HG02588 (cell line): ENCODE measurements around the gene SMARCA2.

Experiments
- ATAC-seq: cut with Tn5 transposase; IDR thresholded peaks from one replicate; pipeline ENCODE4 v1.9.1; 2021; ENCODE audit warnings: mild to moderate bottlenecking, moderate library complexity; ENCODE audit not compliant: unreplicated experiment

SMARCA2 gene

DNA sequence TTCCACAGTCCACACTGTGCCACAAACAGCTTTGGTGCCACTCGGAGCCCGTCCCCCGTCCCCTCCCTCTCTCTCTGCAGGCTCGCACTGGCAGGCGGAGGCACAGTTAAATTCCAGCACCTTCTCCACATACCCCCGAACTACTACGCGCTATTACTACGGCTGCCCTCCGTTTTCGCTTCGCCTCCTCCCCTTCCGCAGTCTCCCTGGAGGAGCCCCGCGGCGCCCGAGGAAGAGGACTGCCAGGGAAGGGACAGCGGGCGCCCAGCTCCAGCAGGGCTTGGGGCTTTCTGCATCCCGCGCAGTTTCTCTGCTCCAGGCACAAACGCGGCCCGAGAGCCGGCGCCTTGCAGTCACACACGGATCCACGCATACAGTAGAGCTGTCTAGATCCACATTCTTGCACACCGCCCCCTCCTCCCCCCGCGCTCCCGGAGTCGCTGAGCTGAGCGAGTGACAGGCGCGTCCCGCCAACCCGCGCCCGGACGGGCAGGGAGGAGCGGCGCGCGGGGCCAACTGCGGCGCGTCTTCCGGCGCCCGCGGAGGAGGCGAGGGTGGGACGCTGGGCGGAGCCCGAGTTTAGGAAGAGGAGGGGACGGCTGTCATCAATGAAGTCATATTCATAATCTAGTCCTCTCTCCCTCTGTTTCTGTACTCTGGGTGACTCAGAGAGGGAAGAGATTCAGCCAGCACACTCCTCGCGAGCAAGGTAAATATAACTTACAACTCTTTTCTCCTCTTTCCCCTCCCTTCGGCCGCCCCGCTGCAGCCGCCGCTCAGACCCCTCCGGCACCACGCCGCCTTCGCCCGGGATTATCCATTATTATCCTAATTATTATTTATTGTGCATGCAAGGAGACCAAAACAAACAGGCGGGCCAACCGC lies at the start of gene SMARCA2:
Gene SMARCA2 (plus strand): TSS at position 652 of the 885 bp plus-strand sequence. CDS start 13,676 bp downstream, outside the sequence.
- ATAC-seq: peak; percentile 77

DNA sequence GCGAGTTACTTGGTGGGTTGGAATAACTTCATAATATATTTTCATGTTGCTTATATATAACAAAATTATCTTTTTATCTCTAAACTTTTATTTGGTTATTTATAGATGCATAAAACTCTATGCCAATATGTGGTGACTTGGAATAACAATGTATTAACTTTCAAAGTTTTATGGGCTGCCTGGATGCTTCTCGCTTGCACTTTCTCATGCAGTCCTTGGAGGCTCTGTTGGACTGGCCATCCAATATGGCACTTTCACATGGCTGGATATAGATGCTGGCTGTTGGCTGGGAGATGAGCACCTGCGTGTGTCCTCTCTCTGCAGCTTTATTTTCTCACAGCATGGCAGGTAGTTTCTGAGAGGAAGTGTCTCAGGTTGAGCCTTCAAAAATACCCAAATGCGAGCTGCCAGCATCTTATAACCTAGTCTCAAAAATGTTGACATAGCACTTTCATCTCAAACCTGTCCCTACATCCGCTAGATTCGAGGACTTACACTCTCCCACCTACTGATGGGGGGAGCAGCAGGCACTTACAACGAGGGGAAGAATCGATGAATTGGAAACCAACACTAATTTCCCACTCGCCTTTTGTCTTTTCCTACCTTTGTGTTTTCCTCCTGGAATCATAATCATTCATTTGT lies 48.3 kb upstream of the SMARCA2 start:
- no peak for ATAC-seq

DNA sequence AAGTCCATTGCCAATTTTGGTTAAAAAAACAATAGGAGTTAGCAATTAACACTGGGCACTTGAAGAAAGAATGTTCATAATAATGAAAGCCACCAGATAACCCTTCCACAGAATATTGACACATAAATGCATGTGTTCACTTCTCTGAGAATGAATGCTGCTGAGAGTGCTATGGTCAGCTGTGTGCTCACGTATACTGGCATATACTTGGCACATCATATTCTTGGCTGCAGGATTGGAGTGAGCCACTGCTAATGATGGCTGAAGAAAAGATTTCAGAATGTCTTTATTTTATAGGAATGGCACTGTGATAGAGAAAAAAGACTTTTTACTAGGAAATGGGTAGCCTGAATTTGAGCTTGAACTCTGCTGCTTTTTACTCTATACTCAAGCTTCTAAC lies 46.0 kb upstream of the SMARCA2 start:
- ATAC-seq: no peak

DNA sequence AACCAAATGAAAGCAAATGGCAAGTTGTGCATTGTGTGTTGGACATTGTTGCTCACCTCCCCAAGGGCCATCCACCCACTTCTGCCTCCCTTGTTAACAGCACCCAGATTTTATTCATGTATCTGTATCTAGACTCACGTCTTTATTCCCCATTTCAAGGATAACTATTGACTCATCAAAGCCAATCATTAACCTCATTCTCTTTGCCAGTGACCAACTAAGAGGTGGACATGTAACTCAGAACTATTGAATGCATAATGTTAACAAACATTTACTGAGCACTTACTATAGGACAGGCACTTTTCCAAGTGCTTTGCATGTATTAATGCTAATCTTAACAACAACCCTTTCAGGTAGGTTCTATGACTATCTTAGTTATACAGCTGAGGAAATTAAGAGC lies 45.2 kb upstream of the SMARCA2 start:
- no peak for ATAC-seq

DNA sequence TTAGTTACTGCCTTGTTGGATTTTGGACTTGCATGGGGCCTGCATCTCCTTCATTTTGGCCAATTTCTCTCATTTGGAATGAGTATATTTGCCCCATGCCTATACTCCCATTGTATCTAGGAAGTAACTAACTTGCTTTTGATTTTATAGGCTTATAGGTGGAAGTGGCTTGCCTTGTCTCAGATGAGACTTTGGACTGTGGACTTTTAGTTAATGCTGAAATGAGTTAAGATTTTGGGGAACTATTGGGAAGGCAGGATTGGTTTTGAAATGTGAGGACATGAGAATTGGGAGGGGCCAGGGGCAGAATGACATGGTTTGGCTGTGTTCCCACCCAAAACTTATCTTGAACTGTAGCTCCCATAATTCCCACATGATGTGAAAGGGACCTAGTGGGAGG lies 42.5 kb upstream of the SMARCA2 start:
- no peak for ATAC-seq

DNA sequence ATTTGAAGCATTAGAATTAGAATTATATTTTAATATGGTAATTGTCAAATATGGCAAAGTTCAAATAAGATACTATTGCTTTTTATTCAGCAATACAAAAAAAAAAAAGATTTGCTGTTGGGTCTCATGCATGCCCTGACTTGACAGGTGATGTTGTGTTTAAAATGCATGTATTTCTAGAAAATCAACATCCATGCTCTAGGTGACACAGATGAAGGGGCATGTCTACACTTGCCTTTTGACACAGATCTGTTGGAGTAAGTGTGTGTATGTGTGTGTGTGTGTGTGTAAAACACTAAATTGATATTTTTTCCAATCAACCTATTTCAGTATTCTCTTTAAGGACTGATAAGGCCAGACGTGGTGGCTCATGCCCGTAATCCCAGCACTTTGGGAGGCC lies 38.1 kb upstream of the SMARCA2 start:
- ATAC-seq: no peak

DNA sequence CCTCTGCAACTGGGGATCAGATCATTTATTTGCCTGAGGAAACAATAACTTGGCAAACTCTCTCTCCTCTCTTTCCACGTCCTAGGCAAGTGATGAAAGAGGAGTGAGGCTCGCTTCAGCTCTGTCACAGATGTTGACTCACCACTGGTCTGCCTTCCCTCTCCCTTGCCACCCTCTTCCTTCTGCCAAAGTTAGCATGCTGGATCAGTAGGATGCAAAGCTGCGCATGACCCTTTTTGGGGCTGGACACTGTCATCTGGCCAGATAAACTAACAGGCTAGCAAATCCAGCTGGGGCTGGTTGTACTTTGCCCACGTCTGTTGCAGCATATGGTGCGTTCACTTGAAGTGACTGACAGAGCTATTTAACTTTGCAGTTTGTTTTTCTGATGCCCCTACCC lies 36.2 kb upstream of the SMARCA2 start:
- no peak for ATAC-seq

DNA sequence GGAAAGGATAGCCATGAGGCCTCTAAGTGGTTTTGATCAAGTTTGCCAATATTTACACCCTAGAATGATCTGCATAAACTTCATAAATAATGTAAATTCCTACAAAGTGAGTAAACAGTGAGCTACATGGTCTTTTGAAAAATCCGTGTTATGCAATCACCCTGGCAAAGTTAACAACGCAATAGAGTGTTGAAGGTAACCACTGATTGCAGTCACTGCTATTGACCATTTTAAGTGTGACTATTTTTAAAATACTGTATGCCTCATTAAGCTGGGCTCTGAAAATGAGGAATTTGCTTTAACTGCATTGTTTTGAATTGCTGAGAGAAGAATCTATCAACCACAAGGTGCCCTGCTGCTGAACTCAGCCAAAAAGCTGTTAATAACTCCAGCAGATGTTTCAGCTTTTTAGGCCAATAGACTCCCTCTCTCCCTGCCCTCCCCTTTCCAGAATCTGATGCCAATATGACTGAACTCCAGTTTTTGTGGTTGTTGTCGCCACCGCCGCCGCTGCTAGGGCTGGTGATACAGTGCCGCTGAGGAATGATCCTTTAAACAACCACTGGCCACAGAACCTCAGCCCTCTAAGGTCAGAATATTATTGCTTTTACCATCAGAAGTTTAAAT lies 35.3 kb upstream of the SMARCA2 start:
- ATAC-seq: no peak

DNA sequence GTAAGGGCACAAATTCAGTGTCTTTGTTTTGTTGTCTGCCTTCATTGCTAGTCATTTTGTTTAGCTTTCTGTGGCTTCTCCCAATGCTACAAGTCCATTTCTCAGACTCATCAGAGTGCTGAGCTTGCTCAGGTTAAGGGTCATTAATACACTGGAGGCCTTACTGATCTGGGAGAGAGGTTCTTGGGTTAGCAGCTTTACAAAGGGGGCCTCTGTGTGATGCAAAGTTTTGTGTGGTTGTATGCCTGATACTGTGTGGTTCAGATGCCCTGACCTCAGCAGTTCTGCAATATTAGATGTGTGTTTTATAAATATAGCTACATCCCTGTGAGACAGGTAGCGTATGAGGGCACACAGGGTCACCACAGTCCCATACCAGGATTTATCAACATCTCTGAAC lies 34.8 kb upstream of the SMARCA2 start:
- no peak for ATAC-seq

DNA sequence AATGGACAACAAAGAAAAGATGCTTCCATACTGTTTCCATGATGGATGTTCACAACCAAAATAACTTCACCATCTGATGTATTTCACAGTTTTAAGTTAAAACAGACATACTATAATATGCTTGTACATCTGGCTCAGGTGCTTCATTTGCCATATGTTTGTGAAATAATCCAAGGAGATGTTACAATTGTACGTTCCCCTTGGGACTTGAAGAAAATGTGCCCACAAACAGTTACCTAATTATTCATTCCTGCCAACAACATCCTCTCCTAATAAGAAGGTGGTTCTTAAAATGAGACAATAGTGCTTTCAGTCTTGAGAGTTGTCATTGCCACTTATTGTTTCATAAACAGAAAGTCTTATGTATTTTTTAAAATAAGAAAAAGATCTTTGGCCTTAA lies 33.1 kb upstream of the SMARCA2 start:
- ATAC-seq: no peak

DNA sequence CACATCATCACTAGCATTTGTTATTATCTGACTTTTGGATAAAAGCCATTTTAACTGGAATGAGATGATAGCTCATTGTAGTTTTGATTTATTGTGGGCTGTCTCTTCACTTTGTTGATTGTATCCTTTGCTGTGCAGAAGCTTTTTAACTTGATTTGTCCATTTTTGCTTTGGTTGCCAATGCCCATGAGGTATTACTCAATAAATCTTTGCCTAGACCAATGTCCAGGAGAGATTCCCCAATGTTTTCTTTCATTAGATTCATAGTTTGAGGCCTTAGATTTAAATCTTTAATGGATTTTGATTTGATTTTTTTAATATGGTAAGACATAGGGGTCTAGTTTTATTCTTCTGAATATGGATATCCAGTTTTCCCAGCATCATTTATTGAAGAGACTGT lies 28.8 kb upstream of the SMARCA2 start:
- ATAC-seq: no peak

DNA sequence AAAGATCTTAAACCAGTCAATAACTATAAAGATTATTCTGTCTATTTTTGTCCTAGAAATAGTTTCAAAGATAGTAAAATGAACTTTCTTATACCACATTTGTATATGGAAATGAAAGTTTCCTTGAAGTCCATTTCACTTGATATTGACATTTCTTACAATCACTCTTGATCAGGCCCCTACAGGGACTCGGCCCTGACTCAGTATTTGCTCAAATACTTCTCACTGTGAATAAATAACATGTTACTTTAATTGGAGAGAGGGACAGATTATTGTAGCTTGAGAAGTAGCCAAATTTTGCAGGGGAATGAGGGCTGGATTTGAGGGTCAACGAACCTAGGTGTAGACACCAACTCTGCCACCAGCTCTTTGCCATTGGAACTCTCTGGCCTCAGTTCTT lies 25.6 kb upstream of the SMARCA2 start:
- no peak for ATAC-seq

DNA sequence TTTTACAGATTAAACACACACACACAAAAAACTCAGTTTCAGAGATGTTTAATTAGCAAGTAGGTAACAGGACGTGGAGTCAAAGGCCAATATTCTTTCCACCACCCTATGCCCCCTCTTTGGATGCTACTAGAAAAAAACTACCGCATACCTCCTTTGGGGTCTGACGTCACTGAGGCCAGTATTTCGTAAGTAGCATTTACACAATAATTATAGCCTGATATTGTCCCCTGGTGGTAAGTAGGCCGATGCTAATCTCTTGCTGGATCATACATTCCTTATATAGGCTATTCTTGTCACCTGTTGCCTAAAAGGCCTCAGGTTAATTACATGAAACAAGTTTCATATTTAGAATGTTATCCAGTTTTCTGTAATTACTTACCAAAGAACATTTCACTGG lies 21.0 kb upstream of the SMARCA2 start:
- ATAC-seq: no peak

DNA sequence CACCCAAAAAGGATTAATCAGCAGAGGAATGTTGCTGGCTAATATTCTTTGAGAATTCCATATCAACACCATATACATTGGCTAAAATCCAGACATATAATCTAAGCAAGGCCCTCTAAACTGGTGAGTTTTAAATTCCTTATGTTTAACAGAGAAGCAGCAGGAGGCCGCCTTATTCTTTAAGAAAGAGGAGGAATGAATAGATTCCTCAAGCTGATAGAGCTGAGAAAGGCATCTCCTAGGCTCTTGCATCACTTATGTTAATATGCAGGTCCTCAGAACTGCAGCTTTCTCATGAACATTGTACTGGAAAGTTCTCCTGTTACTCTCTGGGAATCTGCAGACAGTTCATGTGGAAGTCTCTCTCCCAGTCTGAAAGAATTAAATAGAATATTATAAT lies 20.1 kb upstream of the SMARCA2 start:
- no peak for ATAC-seq

DNA sequence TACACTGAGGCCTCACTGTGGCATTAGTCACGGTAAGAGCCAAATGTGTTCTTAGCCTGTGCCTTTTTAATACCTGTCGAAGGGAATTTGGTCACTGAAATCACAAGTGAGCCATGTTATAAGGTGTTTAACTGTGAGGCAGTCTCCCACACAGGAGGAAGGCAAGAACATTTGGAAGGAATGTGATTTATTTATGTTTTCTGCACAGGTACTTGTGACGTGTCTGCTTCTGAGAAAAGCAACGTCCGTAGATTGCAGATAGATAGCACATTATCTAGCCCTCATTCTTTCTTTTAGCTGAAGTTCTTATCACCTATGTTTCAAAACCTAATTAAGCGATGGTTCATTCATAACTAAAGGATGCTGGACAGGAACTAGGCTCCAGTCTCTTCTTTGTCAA lies 19.0 kb upstream of the SMARCA2 start:
- no peak for ATAC-seq

DNA sequence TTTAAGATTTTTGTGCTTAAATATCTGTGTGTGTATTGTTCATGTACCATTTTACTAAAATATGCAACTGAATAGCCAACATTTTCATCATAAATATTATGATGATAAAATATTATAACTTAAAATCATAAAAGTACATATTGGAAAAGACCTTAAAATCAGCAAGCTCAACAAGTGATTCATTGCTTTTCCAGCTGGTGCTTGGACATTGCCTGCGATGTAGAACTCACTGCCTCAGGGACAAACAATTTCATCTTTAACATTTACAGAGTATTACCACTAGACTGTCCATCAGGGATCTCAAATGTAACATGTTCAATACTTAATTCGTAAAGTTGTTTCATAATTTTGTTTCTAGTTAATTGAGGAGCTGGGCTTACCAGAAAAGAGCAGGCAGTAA lies 17.5 kb upstream of the SMARCA2 start:
- ATAC-seq: no peak

DNA sequence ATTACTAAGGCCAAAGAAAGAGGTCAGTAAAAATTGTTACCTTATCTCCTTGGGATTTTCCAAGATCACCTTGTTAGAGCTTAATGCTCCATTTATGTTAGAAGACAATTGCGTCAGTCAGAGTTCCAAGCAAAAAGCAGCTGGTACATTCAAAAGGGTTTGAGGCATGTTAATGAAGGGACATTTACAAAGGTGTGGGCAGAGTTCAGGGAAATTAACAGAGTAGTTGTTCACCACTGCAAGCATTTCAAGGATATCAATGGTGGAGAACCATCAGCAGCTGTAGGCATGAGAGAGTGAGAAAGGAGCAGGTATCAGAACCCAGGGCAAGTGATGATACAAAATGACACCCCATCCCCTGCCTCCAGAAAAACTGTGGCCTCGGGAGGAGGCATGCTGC lies 17.0 kb upstream of the SMARCA2 start:
- ATAC-seq: no peak

DNA sequence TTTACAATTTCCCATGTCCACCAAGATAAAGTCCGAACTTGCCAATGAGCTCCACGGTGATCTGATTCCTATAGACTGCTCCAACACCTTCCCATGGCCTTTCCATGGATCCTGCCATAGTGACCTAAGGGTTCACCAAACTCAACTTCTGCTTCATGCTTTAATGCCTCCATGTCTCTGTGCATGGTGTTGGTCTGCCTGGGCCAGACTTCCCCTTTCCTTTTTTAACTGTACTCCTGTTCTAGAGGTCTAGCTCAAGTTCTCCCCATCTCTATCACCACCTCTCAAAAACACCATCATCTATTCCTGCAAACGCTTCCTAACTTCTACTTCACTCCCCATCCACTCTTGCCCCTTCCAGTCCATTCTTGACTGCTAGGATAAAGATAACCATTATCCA lies 14.8 kb upstream of the SMARCA2 start:
- ATAC-seq: no peak

DNA sequence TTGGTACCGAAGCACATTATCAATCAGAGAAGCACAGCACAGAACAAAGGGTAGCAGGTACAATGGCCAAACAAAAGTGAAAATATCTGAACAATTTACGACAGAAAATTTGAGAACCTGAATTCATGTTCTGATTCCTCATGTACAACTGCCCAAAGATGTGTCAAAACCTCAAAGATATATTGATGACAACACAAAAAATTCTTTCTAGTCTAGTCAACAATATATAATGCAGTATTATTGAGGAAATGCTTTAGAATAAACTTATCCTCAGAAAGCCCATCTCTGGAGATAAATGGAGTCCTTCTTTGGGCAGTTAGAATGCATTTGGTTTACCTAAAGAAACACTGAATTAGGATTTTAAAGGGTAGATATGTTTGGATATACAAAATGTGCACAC lies 6.8 kb upstream of the SMARCA2 start:
- no peak for ATAC-seq

DNA sequence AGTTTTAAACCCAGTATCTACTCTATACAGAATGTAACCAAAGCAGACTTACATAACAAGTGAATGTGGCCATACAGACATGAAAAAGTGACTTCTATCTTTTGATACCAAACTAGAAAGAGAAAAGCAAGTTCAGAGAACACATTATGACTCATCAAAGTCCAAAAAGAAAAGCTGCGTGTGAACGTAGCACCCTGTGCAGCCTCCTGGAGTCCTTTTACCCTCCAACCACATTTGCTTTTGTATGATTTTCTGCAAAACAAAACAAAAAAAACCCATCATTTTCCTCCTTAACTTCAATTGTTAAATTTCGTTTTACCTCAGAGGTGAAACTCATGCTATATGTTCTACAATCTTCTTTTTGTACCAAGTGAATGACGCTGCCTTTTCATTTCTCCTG lies 2.8 kb upstream of the SMARCA2 start:
- no peak for ATAC-seq

DNA sequence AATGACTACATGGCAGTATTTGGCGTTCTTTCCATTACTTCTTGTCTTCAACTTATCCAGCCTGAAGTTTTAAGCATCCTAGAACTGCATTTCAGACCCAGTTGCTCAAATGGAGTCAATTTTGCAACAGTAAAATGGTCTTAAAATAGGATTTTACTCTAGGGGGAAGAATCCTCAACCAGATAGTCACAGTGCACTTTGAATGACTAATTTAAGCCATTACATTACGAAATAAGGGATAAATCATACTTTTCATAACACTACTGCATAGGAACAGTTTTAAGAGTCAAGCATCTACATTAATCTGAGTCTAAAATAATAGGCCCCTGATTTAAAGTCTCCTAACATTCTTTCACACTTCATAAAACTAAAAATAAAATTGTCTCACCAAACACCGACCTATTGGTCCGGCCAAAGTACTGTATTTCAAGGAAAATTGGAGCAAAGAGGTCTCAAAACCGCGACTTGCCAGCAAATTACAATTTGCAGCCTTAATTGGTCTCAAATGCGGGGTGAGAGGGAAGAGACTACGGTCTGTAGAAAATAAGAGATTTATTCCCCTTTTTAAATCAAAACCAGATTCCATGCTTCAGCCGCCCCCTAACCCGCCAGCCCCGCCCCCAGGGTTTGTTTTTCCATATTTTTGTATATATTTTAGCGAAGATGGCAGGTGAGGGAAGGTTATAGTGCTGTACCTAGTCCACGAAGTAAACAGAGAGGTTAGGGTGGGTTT lies 1.2 kb upstream of the SMARCA2 start:
- ATAC-seq: no peak
